ENCODE data around the gene PCDH1. TPM values are rescaled to one million over a fixed set of nuclear protein-coding genes. Genes with fewer than 3 reads are reported as not detected.
A peak's percentile ranks its signal among the peaks of the same experiment; 100 is the strongest.

The PCDH1 gene
- total RNA-seq, 2 donors from 2014 or later: 45.4 to 69.7 TPM

GRCh38 chr5:141826674-141827073, 51.5 kb downstream of the PCDH1 start:
- no peak for TF ChIP-seq CTCF (conservative IDR thresholded peaks at IDR 0.05)
- peaks cover 25% of the 10 kb centered on the region for H3K4me1 Mint-ChIP-seq
- Histone ChIP-seq H3K9me3 (ENCODE audit: control insufficient read depth, low read length) (no peaks in the 10 kb centered on the region), H3K27me3 (ENCODE audit: control insufficient read depth, insufficient read depth, low read length, poor library complexity, severe bottlenecking) (no peaks in the 10 kb centered on the region), H3K9ac (ENCODE audit: extremely low read depth, low read length, poor library complexity, severe bottlenecking) (no peak overlapping the region), H3K4me3 (ENCODE audit: low read length) (no peak overlapping the region), H3K36me3 (ENCODE audit: control insufficient read depth, insufficient read depth, low read length) (no peaks in the 10 kb centered on the region), H3K4me1 (ENCODE audit: control insufficient read depth, insufficient read depth, low read length) (peaks cover 4% of the 10 kb centered on the region), H3K27ac (ENCODE audit: low read depth, low read length) (no peak overlapping the region)
- WGBS, 2 experiments (ENCODE audit: insufficient coverage in 1 of 2, insufficient read length in 1 of 2): 87 to 90% methylated on average over 4 of the region's 4 CpGs
- peaks cover 9% of the 10 kb centered on the region for H3K27me3 Mint-ChIP-seq (ENCODE audit: insufficient read depth)
- no peak overlapping the region for H3K4me3 Mint-ChIP-seq
- peak; percentile 55 for DNase-seq
- H3K27ac Mint-ChIP-seq: peak overlapping the region; percentile 24
- H3K36me3 Mint-ChIP-seq (ENCODE audit: low read depth): no peaks in the 10 kb centered on the region
- H3K9me3 Mint-ChIP-seq: no peaks in the 10 kb centered on the region

- Histone ChIP-seq H3K36me3 (ENCODE audit: control insufficient read depth, insufficient read depth, low read length) (no peaks in the 10 kb centered on the region), H3K4me1 (ENCODE audit: control insufficient read depth, insufficient read depth, low read length) (peaks cover 4% of the 10 kb centered on the region), H3K27ac (ENCODE audit: low read depth, low read length) (no peak overlapping the region), H3K4me3 (ENCODE audit: low read length) (no peak overlapping the region), H3K9ac (ENCODE audit: extremely low read depth, low read length, poor library complexity, severe bottlenecking) (no peak overlapping the region), H3K9me3 (ENCODE audit: control insufficient read depth, low read length) (no peaks in the 10 kb centered on the region), H3K27me3 (ENCODE audit: control insufficient read depth, insufficient read depth, low read length, poor library complexity, severe bottlenecking) (no peaks in the 10 kb centered on the region)
- TF ChIP-seq CTCF (conservative IDR thresholded peaks at IDR 0.05): peak; percentile 80
- 53 to 54% methylated on average over 5 to 10 of the region's 10 CpGs for WGBS, 2 experiments (ENCODE audit: insufficient coverage in 1 of 2, insufficient read length in 1 of 2)
- no peaks in the 10 kb centered on the region for H3K9me3 Mint-ChIP-seq
- H3K4me3 Mint-ChIP-seq: no peak overlapping the region
- no peaks in the 10 kb centered on the region for H3K36me3 Mint-ChIP-seq (ENCODE audit: low read depth)
- DNase-seq: peak; percentile 81
- H3K27me3 Mint-ChIP-seq (ENCODE audit: insufficient read depth): peaks cover 4% of the 10 kb centered on the region
- no peak overlapping the region for H3K27ac Mint-ChIP-seq
- peaks cover 23% of the 10 kb centered on the region for H3K4me1 Mint-ChIP-seq
Observed at GRCh38 chr5:141825791-141826560, 52.2 kb downstream of the PCDH1 start.

- no peak overlapping the region for H3K27ac Mint-ChIP-seq
- no peak for TF ChIP-seq CTCF (conservative IDR thresholded peaks at IDR 0.05)
- 65% methylated on average over 10 of the region's 10 CpGs; no CpG with 5 or more reads in 1 of the 2 experiments for WGBS, 2 experiments (ENCODE audit: insufficient coverage in 1 of 2, insufficient read length in 1 of 2)
Observed at GRCh38 chr5:141825241-141825671, 53.0 kb downstream of the PCDH1 start.

More at GRCh38 chr5:141825241-141825671, 53.0 kb downstream of the PCDH1 start:
- DNase-seq: peak; percentile 52
- Mint-ChIP-seq H3K9me3 (no peaks in the 10 kb centered on the region), H3K4me1 (peaks cover 23% of the 10 kb centered on the region), H3K36me3 (ENCODE audit: low read depth) (no peaks in the 10 kb centered on the region), H3K4me3 (no peak overlapping the region), H3K27me3 (ENCODE audit: insufficient read depth) (peaks cover under 1% of the 10 kb centered on the region)
- Histone ChIP-seq H3K4me1 (ENCODE audit: control insufficient read depth, insufficient read depth, low read length) (peaks cover 4% of the 10 kb centered on the region), H3K36me3 (ENCODE audit: control insufficient read depth, insufficient read depth, low read length) (no peaks in the 10 kb centered on the region), H3K27me3 (ENCODE audit: control insufficient read depth, insufficient read depth, low read length, poor library complexity, severe bottlenecking) (no peaks in the 10 kb centered on the region), H3K27ac (ENCODE audit: low read depth, low read length) (no peak overlapping the region), H3K9me3 (ENCODE audit: control insufficient read depth, low read length) (no peaks in the 10 kb centered on the region), H3K9ac (ENCODE audit: extremely low read depth, low read length, poor library complexity, severe bottlenecking) (no peak overlapping the region), H3K4me3 (ENCODE audit: low read length) (no peak overlapping the region)

Data from endodermal cell (in vitro differentiated cells).